ENCODE data around the gene NUP210.
"Not testable (repeated sequence)": the region's sequence is repeated elsewhere in the genome, so short reads cannot be mapped to it uniquely, and the experiment has no call there.

Gene NUP210

DNA sequence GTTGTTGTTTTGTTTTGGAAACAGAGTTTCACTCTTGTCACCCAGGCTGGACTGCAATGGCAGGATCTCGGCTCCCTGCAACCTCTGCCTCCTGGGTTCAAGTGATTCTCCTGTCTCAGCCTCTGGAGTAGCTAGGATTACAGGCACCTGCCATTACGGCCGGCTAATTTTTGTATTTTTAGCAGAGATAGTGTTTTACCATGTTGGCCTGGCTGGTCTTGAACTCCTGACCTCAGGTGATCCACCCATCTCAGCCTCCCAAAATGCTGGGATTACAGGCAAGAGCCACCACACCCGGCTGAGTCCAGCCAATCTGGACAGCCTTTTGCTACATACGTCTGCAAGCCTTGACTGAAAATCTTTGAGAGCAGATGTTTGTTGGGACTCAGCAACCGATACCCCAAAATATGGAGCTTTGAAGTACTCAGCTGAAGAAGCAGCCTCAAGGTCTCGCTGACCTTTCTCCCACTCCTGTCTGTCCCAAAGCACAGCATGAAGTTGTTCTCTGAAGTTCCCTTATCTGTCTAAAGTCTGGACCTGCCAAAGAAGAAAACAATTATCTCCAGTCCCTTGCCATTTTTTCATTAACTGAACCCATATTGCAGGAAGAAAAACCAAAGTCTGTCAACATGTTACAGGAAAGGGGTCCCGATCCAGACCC, 9.6 kb upstream of the NUP210 start:
- DNase-seq (ENCODE audit: low read depth in 2 of 2): no peak

DNA sequence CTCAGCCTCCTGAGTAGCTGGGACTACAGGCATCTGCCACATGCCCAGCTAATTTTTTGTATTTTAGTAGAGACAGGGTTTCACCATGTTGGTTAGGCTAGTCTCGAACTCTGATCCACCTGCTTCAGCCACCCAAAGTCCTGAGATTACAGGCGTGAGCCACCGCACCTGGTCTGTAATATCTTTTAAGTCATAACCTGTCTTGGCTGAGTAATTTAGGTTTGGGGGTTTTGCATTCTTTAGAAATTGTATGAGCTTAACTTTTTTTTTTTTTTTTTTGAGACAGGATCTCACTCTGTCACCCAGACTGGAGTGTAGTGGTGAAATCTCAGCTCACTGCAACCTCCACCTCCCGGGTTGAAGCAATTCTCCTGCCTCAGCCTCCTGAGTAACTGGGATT, 8.6 kb upstream of the NUP210 start:
- DNase-seq (ENCODE audit: low read depth in 2 of 2): not testable (repeated sequence)

DNA sequence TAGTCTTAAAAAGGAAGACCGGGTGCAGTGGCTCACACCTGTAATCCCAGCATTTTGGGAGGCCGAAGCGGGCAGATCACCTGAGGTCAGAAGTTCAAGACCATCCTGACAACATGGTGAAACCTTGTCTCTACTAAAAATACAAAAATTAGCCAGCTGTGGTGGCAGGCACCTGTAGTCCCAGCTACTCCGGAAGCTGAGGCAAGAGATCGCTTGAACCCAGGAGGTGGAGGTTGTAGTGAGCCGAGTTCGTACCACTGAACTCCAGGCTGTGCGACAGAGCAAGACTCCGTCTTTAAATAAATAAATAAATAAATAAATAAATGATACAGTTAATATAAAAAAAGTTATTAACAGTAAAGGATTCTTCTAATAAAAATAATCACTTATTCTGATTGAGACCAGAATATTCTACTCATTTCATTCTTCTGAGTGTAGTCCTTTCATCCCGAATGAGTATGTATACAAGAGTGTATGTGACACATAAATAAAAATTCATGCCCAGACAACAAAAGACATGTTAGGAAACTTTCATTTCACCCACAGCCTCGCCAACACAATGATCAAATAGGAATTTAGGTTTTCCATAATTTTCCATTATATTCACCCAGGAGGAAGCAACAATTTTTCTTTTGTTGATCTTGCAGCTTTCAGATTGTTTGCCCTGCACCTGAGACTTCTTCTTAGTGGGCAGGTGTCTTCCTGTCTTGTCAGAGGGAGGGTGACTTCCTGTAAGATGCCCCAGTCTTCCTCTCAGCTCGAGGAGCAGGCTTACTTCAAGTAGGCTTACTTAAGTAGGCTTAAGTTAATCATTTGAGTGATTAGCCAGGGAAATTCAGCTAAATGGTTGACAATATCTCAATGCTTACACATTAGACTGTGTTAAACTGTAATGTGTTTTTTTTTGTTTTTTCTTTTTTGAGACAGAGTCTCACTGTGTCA, 7.8 kb upstream of the NUP210 start:
- DNase-seq (ENCODE audit: low read depth in 2 of 2): no peak

DNA sequence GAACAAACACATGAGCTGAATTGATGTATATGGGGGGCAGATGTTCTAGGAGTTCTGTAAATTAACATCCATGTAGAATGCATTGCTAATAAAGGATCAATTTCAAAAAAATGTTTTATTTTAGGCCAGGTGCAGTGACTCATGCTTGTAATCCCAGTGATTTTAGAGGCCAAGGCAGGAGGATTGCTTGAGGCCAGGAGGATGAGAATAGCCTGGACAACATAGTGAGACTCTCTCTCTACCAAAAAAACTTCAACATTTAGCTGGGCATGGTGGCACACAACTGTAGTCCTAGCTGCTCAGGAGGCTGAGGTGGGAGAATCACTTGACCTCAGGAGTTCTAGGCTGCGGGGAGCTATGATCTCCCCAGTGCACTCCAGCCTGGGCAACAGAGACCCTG, 6.5 kb upstream of the NUP210 start:
- no peak for DNase-seq (ENCODE audit: low read depth in 2 of 2)

DNA sequence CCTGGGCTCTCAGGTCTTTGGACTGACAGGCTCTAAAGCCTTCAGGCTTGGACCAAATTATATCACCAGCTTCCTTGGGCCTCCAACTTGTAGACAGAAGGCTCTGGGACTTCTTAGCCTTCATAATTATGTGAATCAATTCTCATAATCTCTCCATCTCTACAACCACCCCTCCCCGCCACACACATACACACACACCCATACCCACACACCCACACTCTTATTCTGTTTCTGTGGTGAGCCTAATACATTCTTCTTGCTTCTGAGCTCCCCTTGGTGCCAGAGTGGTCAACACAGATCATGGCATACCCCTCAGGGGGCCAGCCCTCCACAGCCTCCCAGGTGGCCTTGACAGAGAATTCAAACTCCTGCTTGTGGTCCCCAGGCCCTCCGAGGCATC, 5.6 kb upstream of the NUP210 start:
- DNase-seq (ENCODE audit: low read depth in 2 of 2): no peak

DNA sequence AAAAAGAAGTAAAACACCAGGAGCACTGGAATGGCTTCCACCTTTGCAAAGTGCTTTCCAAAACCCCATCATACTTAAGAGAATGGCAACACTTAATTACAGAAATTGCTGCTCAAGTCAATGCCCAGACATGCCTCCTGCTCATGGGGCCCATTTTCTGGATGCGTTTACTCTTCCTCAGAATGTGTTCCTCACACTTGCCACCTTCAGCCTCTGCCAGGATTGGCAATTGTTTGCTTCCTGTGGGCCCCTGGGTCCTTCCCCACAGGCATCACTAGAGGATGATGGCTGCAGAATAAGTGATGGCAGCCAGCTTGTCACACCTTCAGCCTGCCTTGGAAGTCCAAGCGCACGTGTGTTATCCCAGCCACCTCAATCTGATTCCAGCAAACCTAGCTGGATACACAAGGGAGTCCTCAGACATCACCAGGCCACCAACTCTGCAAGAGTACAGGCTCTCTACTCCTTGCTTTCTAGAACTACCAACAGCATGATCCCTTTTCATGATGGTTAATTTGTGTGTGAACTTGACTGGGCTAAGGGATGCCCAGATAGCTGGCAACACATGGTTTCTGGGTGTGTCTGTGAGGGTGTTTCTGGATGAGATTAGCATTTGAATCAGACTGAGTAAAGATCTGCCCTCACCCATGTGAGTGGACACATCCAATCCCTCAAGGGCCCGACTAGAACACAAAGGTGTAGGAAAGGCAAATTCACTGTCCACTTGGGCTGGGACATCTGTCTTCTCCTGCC, 4.9 kb upstream of the NUP210 start:
- no peak for DNase-seq (ENCODE audit: low read depth in 2 of 2)

DNA sequence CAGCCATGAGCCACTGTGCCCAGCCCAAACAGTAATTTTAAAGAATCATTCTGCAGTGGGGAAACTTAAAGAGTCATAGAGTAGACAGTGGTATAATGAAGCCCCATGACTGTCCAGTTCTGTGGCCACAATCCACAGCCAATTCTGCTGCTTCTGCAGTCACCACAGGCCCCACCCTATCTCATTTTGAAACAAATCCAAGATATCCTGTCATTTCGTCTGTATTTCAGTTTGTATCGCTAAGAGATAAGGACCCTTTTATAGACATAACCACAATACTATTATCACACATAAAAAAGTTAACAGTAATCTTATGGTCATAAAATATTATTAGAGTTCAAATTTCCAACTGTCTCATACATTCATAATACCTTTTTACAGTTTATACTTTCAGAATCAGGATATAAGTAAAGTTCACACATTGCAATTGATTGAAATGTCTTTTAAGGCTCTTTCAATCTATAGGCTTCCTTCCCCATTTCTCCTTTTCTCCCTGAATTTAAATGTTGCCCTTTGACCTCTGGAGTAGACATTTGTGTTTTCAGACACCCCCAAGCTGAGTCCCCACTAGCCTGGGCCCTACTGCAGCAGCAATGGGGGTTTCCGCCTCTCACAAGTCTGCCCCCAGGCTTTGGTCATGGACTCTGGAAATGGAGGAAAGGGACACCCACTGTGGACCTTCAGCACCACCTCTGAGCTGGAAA, 4.2 kb upstream of the NUP210 start:
- no peak for DNase-seq (ENCODE audit: low read depth in 2 of 2)

DNA sequence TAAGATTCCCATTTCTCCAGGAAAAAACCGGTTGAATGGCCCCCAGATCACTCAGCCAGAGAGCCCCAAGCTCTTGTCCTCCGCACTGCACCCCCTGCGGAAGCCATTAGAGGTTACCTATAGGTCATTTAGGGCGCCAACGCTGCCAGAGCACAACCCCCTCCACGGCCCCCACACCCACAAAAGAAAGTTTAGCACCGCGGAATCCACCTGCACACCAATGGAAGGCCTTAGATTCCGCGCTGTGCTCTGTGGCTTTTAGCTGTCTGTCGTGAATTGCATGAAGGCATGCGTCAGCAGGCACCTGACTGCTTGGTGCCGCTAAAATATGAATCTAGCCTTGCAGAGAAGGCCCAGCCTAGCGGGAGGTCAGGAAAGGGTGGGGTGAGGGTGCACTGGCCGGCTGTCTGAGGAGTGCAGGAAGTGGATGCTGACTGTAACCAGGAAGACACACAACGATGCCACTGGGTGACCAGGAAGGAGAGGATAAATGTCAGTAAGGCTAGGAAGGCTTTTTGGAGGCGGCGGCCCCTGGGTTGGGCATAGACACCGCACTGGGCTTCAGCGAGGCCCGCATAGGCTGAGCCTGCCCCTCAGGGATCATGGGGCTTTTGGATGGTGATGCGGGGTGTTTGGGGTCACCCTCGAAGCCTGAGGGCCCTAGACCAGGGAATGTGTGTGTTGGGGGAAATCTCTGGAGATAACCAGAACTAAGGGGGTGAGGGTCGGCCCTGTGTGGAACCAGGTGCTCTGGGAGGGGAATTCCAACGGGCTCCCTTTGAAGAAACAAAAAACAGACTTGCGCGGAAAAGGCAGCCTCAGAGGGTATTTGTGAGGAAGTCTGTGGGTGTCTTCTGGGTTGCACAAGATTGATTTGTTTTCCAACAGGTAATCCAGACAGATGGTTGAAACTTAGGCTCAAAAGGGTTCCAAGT, 976 bp upstream of the NUP210 start:
- peak; percentile 37 to 73 for DNase-seq (ENCODE audit: low read depth in 2 of 2)

DNA sequence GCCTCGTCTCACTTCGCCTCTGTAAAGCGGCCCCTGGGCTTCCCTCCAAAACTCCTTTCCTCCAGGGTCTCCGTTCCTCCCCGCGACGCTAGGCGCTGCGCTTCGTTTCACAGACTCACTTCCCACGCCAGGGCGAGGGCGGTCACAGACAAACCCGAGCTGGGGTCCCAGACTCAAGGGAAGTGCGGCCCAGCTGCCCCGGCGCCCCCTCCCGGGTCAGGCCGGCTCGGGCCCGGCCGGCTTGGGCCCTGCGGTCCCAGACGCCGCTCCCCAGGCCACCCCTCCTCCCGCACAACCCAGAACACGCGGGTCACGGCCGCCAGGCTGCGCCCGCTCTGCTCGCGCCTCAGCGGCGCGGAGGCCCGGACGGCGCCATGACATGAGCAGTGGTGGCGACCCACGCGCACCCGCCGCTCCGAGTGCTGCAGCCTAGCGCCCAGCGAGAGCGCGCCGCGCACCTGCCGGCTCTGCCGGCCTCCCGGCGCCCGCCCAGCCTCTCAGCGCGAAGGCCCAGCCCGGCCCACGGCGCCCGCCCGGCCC, 547 bp downstream of the NUP210 start:
- peak in 1 of 2 donors; percentile 39 for DNase-seq (ENCODE audit: low read depth in 2 of 2)

DNA sequence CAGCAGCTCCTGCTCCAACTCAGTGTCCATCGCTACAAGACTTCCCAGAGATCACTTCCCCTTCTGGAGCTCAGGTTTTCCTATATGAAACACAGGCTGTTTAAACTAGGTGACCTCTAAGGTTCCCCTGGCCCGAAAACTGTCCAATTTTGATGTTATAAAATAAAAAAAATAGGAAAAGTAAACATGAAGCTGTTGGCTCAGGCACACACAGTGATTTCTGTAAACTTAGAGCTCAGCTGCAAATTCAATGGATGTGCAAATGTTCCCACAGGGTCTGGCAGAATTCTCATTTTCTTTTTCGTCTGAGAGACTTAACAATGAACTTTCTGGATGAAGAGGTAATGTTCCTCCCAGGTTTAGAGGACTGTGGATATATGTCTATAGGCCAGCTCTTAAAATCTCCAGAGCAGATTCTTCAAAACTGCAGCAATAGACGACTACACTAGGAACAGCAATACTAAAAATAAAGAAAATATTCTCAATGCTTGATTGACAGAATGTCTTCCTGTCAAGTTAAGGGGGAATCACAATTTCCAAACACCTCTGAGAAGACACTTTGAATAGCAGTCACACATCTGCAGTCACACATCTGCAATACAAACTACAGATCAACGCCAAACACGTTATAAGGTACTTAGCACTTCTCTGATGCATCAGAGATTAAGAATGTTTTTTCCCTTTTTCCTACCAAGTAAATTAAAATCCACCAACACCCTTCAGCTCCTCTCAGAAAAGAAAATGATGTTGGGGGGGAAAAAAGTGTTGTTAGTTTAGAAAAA, 2.8 kb downstream of the NUP210 start:
- DNase-seq (ENCODE audit: low read depth in 2 of 2): no peak

DNA sequence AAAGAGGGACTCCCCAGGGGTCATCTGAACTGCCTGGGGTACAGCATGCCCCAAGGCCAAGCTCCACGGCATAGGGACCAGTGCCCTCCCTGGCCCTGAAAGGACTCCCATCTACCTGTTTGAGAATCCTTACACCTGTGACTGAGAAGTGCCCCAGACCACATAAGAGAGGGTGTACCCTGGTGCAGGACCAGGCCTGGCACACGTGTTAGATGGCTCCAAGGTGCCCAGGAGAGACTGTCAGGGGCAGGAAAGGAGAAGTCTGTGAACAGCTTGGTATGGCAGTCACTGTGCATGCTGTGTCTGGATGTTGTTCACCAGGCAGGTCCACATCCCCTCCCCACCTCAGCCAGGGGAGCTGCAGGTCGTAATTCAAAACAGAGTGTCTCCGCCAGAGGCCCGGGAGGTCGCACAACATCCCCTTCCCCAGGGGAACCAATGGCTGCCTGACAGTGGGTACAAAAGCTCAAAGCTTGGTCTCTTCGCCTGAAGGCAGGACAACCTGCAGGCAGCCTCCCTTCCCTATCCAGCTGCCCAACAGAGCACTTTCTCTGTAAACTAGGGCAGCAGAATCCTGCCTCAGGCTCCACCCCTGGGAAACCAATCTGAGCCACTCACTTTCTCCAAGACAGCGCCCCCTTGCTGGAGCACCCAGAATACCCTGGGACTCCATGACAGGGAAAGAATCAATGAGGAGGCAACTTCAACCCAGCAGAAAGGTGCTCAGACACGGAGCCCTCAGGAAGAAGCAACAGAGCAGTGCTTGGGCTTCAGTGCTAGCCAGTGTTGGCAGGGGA, 3.9 kb downstream of the NUP210 start:
- DNase-seq (ENCODE audit: low read depth in 2 of 2): no peak

DNA sequence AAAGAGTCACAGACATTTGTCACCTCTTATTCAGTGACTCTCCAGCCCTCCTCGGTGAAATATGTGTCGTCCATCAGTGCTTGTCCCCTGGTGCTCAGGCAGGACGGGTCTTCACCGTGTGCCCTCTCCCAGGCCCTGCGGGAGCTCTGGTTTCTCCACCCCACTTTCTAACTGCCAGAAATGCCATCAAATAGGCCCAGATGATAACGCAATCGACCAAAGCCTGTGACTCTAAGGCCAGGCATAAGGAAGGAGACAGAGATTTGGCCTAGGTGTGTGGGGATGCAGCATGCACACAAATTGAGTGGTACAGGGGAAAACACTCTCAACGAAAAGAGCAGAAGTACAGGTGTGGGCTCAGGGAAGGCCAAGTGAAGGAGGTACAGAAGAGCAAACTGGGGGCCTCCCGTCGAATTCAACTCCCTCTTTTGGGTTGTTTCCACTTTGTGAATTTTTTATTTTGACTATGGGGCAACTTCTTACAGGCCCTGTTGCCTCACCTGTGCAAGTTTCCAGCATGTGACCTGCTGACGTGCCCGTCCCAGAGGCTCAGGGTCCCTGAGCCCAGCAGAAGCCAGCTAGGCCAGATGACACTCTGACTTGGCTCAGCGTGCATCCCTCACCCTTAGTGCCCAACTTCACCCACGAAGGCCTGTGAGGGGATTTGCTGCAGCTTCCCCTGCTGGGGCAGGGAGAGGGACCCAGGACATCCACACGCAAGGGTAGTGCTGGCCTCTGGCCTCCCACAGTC, 4.7 kb downstream of the NUP210 start:
- DNase-seq (ENCODE audit: low read depth in 2 of 2): no peak

DNA sequence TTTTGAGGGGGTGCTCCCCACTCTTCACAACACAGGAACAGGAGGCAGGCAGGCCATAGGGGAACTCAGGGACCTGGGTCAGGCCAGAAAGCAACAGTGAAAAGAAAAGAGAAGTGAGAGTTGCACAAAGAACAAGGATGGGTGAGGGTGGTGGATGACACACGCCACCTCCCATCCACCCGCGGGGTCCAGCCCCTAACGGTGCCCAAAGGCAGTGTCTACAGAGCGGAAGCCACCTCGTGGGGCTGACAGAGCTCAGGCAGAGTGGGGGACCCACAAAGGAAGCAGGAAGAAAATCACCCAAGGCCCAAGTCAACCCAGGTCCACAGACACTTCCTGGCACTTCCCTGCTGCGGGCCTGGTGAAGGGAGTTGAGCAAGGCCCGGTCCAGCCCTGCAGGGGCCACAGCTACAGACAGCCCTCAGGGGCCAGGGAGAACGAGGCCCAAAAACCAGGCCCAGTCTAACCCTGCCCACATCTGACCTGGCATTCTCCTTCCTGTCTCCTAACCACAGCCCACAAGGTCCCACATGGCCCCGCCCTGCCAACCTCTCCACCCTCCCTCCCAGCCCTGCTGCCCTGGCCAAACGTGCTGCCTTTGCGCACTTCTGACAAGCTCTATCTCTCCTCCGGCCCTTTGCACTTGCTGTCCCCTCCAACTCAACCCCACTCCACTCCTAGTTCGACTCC, 5.9 kb downstream of the NUP210 start:
- peak in 1 of 2 donors; percentile 58 for DNase-seq (ENCODE audit: low read depth in 2 of 2)

DNA sequence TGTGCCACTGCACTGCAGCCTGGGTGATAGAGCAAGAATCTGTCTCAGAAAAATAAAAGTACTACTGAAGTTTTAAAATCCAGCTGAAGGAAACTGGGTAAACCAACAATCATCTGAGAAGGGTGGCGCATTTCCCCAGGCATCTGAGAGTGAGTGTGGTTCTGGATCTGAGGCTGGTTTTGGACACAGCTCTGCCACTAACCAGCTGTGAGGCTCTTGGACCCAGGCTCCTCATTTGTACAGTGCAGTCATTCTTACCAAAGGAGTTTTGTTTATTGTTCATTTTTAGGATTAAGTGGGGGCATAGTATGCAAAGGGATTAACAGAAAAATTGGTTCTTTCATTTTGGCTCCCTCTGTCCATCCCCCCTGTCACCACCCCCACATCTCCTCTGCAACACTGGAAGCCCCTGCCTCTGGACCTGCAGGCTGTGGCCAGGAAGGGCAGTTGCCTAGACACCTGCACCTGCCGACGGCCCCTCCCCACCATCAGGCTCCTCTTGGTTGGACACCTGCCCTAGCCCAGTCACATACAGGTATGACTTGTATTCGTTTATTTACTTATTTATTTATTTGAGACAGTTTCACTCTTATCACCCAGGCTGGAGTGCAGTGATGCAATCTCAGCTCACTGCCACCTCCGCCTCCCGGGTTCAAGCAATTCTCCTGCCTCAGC, 8.8 kb downstream of the NUP210 start:
- no peak for DNase-seq (ENCODE audit: low read depth in 2 of 2)

DNA sequence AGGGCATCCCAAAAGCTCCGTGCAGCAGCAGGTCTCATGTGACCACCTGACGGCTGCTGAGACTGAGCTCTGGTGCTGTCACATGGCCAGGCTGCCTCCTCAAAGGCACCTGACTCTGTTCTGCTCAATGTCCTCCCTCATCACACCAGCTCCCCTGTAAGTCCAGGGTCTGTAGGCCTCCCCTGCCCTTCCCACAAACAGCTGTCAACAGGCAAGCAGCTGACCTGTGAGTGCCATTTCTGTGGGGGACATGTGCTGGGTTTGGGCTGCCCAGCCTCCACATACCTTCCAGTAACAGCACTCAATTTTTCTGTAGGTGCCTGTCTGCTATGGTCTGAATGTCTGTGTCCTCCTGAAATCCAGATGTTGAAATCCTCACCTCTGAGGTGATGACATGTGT, 11.2 kb downstream of the NUP210 start:
- DNase-seq (ENCODE audit: low read depth in 2 of 2): no peak

DNA sequence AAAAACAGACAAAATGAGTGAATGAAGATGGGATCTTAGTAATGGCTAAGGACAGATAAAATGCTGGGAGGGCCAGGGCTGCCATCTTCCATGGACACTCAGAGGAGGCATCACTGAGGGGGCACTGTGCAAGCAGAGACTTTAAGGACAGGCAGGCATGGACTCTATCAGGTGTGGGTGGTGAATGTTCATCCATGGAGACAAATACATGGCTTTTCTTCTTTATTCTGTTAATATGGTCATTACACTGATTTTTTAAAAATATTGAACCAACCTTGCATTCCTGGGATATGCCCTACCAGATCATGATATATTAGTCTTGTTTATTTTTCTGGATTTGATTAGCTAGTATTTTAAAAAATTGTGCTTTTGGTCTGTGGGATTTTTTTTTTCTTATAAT, 12.2 kb downstream of the NUP210 start:
- no peak for DNase-seq (ENCODE audit: low read depth in 2 of 2)

DNA sequence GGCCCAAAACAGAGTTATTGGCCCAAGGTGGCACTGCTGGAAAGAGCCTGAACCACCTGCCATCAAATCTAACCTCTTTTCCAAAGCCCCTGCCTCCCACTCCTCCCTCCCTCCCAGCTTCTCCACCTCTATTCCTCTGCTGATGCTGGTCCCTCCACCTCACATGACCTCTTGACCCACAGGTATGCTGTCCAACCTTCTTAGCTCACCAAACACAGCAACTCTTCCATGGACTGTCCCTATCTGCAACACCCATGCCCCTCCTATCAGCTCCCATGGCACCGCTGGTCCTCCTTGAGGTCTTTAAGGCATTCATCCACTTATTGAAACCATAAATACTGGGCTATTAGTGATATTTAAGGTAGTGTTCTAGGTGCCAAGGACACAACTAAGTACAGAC, 12.6 kb downstream of the NUP210 start:
- no peak for DNase-seq (ENCODE audit: low read depth in 2 of 2)

Measured in stimulated activated CD8-positive, alpha-beta memory T cell treated with anti-CD3 and anti-CD28 coated beads, Interleukin-15, amount 100 ng/mL, for 4 hours (primary cell).